Stimulated activated CD4-positive, alpha-beta T cell treated with anti-CD3 and anti-CD28 coated beads, Interleukin-1b, Interleukin-23, amount 100 ng/mL, for 24 hours (primary cell): ENCODE measurements around the gene MOV10L1.

Source experiments
- DNase-seq, 4 experiments: peaks; one replicate each; pipeline ENCODE4 v3.0.0-alpha.2; 2020; ENCODE audit warnings: low read depth in 4 of 4, low spot score in 1 of 4

Gene MOV10L1

GRCh38 chr22:50175921-50176849 lies 86.4 kb downstream of the MOV10L1 start:
- no peak for DNase-seq

DNA sequence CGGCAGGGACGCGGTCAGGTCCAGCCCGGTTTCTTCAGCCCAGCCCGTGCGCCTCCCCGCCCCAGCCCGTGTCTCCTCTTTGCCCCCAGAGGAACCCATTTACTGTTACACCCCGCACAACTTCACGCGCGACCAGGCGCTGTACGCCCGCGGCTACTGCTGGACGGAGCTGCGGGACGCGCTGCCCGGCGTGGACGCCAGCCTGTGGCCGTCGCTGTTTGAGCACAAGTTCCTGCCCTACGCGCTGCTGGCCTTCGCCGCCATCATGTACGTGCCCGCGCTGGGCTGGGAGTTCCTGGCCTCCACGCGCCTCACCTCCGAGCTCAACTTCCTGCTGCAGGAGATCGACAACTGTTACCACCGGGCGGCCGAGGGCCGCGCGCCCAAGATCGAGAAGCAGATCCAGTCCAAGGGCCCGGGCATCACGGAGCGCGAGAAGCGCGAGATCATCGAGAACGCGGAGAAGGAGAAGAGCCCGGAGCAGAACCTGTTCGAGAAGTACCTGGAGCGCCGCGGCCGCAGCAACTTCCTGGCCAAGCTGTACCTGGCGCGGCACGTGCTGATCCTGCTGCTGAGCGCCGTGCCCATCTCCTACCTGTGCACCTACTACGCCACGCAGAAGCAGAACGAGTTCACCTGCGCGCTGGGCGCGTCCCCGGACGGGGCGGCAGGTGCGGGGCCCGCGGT lies 87.2 kb downstream of the MOV10L1 start:
- no peak for DNase-seq

- no peak for DNase-seq
Measured at GRCh38 chr22:50177537-50178470, 88.0 kb downstream of the MOV10L1 start.

DNA sequence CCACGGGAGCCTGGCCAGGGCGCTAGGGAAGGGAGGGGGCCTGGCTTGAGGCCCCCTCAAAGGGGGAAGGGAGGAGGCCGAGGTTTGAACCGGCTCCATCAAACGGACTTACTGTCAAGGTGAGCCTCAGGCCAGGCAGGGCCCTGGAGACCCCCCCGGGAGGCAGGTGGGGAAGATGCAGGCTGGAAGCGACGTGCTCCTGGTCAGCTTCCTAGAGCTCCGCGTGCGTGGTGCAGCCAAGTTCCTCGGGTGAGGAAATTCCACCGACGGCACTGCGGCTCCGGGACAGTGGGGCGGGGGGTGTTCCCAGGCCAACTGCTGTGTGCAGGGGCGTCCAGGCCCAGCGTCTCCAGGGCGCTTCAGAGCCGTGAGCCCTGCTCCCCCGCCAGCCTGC lies 88.7 kb downstream of the MOV10L1 start:
- no peak for DNase-seq

DNA sequence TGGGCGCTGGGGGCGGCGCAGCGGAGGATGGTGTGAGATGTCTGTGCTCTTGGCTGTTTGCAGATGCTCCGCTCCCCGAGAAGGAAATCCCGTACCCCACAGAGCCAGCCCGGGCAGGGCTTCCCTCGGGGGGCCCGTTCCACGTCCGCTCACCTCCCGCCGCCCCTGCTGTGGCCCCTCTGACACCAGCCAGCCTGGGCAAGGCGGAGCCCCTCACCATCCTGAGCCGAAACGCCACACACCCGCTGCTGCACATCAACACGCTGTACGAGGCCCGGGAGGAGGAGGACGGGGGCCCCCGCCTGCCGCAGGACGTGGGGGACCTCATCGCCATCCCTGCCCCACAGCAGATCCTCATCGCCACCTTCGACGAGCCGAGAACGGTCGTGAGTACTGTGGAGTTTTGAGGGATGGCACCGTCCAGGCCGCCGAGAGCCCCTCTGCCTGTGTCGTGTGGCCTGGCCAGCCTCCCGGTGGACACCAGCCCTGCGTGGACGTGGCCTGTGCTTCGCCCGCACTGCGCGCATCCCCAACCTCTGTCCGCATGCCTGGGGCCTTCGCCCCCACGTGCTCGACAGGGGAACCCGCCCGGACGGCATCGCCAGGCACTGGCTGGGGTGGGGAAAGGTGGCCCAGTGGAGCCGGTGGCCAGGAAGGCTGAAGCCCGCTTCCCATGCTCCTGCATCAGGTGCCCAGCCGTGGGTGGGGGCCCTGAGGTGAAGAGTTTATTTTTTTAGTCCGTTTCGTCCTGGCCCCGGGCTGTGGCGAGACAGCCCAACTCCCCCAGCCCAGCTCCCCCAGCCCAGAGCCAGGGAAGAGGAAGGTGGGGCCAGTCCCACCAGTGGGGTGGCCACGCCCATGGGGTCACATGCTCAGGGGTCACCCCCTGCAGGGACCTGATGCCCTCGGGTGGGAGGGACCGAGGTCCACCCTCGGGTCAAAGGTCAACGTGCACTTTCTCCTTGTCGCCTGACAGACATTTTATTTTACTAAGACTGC lies 89.4 kb downstream of the MOV10L1 start:
- no peak for DNase-seq

GRCh38 chr22:50179937-50180726 lies 90.3 kb downstream of the MOV10L1 start:
- no peak for DNase-seq

- no peak for DNase-seq
Measured at GRCh38 chr22:50180727-50181521, 91.1 kb downstream of the MOV10L1 start.

- DNase-seq = no peak
Measured at GRCh38 chr22:50182176-50183081, 92.6 kb downstream of the MOV10L1 start.

DNA sequence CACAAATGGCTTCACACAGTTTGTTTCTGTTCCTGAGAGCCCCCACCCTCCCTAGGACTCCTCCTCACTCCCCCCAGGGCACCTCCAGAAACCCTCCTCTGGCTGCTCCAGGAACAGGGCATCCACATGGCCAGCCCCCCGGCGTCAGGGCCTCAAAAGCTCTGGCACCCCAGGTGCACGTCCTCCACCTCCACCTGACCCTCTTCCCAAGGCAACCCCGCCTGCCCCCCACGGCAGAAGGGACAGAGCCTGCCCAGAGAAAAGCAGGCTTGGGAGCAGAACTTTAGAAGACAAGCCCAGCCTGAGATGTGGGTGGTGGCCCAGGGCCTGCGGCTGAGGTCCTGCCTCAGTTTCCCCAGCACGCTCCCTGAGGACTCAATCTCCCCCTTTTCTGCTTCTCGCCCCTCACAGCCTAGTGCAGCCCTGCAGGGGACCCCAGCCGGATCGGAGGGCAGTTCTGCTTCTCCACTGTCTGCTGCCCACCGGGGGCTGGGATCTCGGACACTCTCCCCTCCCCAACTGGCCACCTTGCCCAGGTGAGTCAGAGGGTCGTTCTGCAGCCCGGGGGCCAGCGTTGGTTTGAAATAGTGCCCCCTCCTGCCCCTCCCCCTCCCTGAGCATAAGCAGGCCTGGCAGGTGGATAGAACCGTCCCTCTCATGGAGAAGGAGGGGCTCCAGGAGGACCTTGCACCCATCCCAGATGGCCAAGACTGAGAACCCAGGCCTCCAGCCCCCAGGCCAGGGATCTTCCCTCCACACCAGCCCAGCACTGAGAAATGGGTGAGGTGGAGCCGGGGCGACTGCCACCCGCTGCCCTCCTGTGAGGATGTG lies 93.5 kb downstream of the MOV10L1 start:
- DNase-seq = no peak

DNA sequence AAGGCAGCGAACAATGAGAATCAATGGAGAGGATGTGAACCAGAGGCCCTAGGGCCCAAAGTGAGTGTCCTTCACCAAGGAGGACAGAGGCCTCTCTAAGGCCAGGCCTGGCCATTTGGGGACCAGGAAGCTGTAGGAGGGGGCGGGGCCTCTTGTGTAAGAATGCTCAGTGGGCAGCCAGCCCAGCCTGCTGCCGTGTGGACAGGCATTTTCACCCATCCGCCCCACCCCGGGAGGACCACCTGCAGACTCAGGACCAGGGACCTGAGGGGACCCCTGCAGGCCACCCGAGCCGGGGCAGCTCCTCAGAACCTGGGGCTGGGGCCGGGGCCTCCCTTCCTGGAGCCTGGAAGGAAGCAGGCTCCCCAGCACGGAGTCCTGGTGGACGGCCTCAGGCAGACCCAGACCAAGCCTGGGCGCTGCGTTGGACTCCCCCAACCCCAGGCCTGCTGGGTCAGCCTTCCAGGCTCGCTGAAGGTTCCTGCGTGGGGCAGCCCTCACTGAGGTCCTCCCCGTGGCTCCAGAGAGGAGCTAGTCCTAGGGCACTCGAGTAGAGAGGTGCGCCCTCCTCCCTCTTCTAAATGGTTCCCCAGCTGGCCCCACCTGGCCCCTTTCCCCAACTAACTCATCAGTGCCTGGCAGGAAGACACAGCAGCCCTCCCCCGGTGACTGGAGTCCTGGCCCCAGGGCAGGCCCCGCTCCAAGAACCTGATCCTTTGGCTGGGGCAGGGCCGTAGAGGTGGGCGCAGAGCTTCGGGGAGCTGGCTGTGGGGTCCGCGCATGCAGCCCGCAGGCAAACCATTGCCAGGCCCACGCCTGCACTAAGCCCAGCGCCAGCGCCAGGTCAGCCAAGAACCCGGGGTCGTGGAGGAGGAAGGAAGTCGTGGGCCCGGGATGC lies 94.4 kb downstream of the MOV10L1 start:
- DNase-seq = no peak

DNA sequence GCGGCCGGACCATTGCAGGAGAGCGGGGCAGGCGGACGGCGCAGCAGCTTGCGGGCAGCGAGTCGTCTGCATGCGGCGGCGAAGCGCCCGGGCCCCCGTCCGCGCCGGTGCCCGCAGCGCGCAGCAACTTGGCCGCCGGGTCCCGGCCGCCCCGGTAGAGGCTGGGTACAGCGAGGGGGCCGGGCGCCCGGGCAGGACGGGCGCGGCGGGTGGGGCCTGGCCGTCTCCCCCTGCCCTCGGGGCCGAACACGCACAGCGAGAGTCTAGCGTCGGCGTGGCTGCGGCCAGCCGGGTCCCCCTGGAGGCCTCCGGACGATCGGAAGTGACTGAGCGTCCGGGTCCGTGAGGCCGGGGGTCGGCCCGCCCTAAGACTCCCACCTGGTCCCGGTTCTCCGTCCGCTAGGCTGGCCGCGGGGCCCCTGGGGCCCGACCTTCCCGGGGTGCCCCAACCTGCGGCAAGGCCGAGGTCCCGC lies 95.1 kb downstream of the MOV10L1 start:
- DNase-seq = no peak

DNA sequence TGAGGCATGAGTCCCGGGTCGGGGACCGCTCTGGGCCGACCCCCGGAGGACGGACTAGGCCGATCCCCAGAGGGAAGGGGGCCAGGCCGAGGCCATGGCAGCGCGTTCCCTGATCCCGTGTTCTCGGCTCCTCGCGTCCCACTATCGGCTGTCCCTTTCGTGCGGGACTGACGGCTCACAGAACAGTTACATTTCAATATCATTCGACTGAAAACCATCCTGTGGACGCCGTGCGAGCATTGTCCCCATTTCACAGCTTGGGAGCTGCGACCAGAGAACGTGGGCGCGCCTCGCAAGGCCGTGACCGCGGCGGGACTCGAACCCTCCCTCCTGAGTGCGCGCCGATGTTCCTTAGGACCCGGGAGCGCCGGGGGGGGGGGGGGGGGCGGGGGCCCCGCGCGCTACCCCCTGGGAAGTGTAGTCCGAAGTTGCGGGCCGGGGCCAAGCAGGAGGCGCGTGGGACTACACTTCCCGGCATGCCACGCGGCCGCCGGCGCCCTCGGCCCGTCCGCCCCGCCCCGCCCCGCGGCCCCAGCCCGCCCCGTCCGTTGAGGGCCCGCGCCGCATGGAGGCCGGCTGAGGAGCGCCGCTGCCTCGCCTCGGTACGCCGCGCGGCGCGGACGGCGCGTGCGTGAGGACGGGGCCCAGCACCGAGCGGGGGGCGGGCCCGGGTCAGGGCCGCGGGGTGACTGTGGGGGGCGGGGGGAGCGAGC lies 95.7 kb downstream of the MOV10L1 start, which contains the start of gene TRABD:
TSS of gene TRABD (plus strand) at position 539 of the 713 bp plus-strand sequence. CDS start 7,148 bp downstream, outside the sequence.
- peak; percentile 67 to 85 (median 78) for DNase-seq

- DNase-seq = no peak
Measured at GRCh38 chr22:50186181-50186714, 96.4 kb downstream of the MOV10L1 start.
